GM12801 (cell line): ENCODE results near the gene UBIAD1.

Source experiments
- TF ChIP-seq, protein P1 (sequence below): IDR thresholded peaks from one replicate; pipeline ENCODE4 v1.5.1; 2011; ENCODE audit warnings: control low read depth; ENCODE audit not compliant: insufficient read length; ENCODE audit errors: extremely low read depth

Gene UBIAD1

DNA sequence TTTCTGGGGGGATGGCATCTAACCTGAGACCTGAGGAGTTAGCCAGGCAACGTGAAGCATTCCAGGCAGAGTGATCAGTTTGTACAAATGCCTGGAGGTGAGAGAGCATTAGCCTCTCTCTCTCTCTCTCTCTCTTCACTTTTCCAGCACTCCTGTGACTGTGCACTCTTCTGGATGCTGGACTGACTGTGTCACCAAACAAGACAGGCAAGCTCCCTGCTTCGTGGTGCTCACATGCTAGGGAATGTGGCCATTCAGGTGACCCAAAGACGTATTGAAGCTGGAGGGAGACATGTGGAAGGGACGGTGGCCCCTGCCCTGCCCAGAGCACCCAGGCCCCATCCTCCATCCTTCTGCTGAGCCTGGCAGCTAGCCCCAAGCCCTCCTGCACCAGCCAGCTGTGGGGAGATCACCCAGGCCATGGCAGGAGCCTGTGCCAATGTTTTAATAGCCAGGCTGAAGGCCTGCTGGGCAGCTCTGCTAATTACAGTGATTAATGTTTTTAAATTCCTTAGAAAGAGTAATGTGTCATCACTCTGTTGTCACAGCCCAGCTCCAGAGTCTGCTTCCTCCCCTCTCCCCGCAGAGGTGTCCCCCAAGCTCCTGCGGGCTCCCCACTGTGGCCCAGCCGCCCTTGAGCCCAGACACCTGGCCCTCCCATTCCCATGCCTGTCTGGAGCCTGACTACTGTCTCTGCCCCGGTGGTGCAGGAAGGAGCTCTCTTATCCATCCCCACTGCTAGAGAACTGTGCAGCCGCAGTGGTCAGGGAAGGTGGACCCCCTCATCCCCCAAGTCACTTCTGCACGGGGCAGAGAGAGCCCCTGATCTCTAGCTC is 48.9 kb downstream of the UBIAD1 start:
- TF ChIP-seq, protein P1, sequence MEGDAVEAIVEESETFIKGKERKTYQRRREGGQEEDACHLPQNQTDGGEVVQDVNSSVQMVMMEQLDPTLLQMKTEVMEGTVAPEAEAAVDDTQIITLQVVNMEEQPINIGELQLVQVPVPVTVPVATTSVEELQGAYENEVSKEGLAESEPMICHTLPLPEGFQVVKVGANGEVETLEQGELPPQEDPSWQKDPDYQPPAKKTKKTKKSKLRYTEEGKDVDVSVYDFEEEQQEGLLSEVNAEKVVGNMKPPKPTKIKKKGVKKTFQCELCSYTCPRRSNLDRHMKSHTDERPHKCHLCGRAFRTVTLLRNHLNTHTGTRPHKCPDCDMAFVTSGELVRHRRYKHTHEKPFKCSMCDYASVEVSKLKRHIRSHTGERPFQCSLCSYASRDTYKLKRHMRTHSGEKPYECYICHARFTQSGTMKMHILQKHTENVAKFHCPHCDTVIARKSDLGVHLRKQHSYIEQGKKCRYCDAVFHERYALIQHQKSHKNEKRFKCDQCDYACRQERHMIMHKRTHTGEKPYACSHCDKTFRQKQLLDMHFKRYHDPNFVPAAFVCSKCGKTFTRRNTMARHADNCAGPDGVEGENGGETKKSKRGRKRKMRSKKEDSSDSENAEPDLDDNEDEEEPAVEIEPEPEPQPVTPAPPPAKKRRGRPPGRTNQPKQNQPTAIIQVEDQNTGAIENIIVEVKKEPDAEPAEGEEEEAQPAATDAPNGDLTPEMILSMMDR: no peak

DNA sequence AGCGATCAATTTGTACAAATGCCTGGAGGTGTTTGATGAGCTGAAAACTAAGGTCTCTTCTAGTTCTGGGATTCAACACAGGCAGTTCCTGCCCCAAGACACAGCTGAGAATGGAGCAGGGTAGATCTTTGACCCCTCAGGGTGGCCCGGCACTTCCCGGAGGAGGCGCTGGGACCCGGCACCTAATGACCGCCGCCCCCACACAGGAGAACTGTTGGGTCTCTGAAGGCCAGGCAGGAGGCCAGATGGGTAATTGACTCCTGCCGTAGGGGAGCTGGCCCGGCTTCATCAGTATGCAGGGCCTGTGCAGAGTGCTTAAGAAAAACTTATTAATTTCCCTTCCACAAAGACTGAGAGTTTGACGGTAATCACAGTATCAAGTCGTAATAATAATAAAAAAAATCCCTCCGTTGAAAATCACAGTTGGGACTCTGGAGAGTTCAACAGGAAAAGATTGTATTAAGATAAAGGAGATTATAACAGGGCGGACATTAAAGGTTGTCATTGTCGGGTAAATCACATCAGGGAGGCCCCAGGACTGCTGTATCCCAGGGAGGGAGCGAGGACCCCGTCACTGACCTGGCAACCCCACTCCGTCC is 51.7 kb downstream of the UBIAD1 start:
- TF ChIP-seq, protein P1: no peak

DNA sequence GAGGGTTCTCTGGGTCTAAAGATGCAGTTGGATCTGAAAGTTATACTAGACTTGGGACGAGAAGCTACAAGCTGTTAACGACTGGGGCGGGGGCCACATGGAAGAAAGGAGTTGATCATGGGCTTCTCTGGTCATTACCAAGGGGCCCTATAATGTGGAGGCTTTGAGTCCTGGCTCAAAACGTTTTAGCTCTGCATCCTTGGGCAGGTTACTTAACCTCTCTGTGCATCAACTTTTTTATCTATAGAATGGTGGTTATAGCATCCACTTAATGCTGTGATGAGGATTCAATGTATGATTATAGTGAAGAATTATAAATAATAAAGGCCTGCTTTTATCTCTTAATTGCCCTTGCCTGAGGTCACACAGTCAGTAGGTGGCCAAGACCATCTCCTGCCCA is 53.1 kb downstream of the UBIAD1 start:
- TF ChIP-seq, protein P1: no peak

DNA sequence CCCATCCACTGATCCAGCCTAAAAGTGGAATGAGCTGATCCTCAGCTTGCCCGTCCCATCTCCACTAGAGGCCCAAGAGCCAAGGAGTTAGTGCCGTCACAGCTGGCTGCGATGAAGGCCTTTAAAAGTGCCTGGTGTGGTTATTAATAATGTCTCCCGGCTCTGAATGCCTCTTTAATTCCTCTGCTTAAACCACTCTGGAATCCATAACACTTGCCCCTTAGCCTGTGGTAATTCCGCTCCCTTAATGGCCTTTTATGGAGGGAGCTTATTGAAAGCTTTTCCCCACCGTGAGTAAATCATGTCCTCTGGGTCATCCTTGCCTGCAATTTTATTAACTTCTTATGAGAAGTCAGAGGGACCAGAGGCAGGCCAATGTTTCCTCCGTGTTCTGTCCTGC is 55.4 kb downstream of the UBIAD1 start:
- TF ChIP-seq, protein P1: no peak

DNA sequence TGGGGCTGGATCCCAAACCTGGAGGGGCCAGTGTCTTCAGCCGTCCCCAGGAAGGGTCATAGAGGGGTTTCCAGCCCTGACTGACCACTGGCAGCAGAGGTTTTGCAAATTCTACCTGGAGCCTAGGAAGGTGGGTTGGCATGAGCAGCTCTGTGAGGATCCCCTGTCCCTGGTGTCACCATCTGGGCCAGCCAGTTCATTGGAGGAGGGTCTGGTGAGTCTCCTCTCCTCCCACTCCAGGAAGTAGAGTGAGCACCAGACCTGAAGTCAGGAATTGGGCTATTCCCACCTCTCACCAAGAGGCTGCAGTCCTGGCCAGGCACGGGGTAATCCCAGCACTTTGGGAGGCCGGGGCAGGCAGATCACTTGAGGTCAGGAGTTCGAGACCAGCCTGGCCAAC is 57.4 kb downstream of the UBIAD1 start:
- TF ChIP-seq, protein P1: no peak

DNA sequence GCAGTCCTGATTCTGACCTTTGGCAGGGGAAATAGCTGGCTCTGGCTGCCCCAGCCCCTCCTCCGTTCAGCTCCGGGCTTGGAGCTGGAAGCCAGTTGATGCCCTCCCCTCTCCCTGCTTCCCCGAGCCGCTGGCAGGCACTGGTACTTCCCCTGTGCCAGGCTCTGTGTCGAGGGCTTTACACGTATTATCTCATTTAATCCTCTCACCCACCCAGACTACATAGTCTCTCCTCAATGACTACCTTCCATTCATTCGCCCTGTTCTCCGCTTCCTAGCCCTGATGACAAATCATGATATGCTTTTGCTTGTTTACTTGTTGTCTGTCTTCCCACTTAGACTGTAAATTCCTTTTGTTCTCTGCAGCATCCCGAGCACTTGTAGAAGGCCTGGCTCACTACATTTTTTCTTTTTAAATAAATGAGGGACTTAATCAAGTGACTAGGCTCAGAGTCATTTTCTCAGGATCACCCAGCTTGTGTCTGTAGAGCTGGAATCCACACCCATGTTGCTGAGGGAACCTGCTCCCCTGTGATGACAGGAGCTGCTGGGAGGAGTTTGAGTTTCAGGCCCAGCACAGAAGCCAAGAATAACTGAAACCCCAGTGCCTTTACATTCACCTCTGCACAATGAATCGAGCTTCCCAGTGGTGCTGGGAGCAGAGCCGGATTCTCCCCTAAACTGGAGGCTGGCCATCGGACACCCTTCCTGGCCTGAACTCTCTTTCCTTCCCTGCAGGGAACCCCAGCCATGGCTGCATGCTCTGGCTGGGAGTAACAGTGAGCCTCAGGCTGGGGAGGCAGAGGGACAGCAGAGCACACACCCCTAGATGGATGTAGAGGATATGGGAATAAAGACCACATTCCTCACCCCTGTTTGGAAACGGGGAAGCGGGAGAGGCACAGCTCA is 58.3 kb downstream of the UBIAD1 start:
- TF ChIP-seq, protein P1: no peak

DNA sequence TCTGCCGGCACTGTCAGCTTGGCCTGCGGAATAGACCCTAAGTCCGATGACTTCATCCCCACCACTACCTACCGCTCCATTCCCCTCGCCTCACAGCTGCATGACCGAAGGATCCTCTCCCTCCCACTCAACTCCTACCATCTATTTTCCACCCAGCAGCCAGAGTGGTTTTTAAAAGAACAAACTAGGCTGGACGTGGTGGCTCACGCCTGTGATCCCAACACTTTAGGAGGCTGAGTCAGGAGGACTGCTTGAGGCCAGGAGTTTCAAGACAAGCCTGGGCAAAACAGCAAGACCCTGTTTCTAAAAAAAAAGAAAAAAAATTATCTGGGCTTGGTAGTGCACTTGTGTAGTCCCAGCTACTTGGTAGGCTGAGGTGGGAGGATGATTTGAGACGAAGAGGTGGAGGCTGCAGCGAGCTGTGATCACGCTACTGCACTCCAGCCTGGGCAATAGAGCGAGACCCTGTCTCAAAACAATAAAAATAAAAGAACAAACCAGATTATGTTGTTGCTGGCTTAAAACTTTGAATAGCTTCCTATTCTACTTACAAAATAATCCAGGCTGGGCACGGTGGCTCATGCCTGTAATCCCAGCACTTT is 59.0 kb downstream of the UBIAD1 start:
- TF ChIP-seq, protein P1: no peak
